GM12892 (cell line): ENCODE results near the gene PLD1.

ENCODE experiments used
- POLR2A ChIP-seq: IDR thresholded peaks from 2 replicates; pipeline ENCODE4 v1.6.1; 2011; ENCODE audit warnings: low read depth, low read length, control low read depth
- POLR2AphosphoS5 ChIP-seq: IDR thresholded peaks from 2 replicates; pipeline ENCODE4 v1.6.1; 2011; ENCODE audit warnings: low read depth, low read length, control low read depth

DNA sequence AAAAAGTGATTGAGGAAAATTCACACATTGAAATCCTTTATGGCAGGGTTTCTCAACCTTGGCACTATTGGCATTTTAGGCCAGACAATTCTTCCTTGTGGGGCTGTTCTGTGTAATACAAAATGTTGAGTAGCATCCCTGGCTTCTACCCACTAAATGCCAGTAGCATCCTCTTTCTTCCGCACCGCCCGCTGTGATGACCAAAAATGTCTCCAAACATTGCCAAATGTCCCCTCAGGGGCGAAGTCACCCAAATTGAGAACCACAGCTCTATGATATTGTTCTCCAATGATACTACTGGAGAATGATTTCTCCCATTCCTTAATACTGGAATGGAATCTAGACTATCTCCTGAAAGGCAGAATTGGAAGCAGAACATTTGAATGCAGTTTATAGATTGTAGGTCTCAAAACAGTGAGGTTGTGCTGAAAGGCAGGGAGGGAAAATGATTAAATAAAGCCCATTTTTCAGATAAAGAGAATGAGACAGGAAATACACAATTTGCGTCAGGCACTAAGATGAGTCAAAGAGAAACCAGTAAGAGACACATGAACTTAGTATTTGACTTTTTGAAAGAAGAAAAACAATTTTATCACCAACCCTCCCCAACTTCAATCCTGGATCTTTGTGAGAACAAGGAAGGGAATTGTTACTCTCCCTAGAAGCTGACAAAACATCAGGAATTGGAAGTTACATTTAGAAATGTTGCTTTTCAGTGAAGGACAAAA lies 248.5 kb downstream of the PLD1 start:
- TF ChIP-seq POLR2AphosphoS5 (no peak), POLR2A (no peak)
